Stimulated activated CD8-positive, alpha-beta memory T cell treated with anti-CD3 and anti-CD28 coated beads, Interleukin-4, amount 100 ng/mL, for 4 hours (primary cell): ENCODE data around the gene TMEM63C.

Source experiments
- DNase-seq, 2 donors: peaks; one replicate each; pipeline ENCODE4 v3.0.0-alpha.2; 2020; ENCODE audit warnings: low read depth in 2 of 2, low spot score in 1 of 2

The TMEM63C gene

GRCh38 chr14:77250927-77251326 lies 69.3 kb downstream of the TMEM63C start:
- DNase-seq, result no peak

- no peak for DNase-seq
Observed at GRCh38 chr14:77251870-77252269, 70.3 kb downstream of the TMEM63C start.

- DNase-seq, result no peak
Observed at GRCh38 chr14:77253333-77254190, 72.0 kb downstream of the TMEM63C start.

DNA sequence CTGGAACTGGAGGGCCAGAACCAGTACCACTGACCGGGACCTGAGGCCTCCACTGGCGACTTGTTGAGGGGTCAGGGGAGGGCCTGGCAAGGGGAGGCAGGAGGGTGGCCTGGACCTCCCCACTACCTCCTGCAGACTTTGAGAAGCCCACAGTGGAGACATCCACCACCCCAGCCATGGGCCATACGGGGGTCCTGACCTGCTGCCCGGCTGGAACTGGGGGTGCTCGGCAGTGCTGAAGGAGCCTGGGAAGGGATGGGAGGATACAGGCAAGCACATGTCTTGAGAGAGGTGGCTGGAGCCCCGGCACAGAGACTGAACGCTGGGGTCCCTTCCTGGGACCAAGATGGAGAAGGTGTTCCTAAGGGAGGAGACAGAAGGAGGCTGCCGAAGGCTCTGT lies 75.1 kb downstream of the TMEM63C start:
- no peak for DNase-seq

DNA sequence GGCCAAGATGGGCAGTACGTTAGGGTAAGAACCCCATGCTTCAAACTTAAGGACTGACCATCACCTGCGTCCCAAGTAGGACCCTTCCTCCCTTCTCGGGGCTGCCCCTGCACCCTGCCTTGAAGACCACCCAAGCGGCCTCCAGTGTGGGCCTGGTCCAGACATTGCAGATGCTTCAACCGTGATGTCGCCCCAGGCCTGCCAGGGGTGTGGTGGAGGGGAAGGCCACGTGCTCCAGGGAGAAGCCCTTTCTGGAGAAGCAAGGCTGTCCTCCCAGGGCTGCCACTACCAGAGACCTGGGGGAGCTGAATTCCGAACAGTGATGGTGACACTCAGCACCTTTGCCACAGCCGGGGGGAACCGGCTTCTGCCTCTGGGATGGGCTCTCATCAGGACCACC lies 76.1 kb downstream of the TMEM63C start:
- DNase-seq, result no peak

- no peak for DNase-seq
Observed at GRCh38 chr14:77258566-77258965, 77.0 kb downstream of the TMEM63C start.

DNA sequence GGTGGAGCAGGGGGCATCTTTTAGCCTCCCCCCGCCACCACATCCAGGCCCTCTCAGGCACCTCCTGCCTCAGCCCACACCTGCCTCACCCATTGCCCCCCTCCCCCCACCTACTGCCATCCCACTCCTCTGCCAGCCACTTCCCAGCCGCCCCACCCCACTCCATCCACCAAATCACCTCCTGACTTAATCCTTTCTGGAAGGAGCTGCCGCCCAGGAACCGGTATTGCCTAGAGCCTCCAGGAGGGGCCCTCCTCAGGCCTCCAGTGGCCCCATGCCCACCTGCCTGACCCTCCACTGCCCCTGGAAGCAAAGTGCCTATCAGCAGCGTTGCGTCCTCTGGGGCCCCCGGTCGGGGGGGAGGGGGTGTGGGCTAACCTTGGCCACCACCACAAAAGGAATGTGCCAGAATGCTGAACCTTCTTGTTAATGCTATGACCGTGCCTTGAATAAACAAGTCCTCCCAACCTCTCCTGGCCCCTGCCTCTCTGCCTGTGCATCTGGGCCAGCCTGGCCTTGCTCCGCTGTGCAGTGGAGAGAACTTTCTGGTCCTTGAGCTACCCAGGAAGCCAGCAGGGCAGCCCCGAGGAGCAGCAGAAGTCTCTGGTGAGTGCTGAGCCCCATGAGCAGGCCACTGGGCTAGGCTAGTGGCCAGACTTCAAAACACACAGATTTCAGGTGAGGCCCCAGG lies 77.6 kb downstream of the TMEM63C start:
- no peak for DNase-seq

- no peak for DNase-seq
Observed at GRCh38 chr14:77260199-77260598, 78.6 kb downstream of the TMEM63C start.

DNA sequence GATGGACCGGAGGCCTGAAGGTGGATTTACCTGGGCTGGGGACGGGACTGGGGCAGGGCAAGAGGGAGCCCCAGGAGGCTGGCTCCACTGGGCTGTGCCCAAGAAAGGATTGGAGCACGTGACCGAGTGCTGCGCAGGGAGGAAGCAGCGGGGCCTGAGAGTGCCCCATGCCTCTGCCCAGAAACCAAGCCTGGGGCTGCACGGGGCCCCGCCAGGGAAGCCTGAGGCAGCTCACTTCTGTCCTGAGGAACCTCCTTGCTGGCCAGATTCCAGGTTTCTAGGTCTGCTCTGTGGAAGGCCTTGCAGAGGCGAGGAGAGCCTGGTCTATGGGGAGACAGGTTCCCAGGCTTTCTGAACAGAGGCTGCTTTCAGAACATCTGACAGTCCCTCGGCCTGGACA lies 79.0 kb downstream of the TMEM63C start:
- DNase-seq, result no peak

DNA sequence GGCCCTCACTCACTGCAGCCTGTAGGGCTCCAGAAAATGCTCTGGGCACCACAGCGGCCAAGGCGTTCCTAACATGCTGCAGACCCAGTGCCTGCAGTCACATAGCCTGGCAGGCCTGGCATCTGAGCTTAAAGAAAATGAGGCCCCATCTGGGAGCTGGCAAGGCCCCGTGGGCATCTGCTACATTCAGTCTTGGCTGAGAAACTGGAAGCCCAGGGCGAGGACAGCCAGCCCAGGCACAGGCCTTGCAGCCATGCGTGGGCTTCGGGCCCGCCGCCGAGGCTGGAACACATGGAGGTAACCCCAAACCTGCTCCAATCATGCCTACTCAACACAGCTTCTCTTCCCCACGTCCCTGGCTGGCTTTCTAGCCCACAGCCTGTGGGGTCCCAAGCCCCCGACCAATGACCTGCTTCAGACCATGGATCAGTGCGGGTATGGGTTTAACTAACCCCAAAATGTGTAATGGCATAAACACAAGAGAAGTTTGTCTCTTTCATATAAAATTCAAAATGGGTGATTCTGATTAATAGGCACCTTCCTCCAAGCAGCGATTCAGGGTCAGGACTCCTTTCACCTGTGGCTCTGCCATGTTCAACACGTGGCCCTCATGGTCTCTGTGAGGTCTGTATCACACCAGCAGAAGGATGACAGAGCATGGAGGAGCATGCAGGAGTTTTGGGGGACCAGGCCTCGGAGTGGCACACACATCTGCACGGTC lies 83.0 kb downstream of the TMEM63C start:
- no peak for DNase-seq

GRCh38 chr14:77265187-77265515 lies 83.6 kb downstream of the TMEM63C start:
- no peak for DNase-seq

GRCh38 chr14:77265561-77266335 lies 84.2 kb downstream of the TMEM63C start:
- no peak for DNase-seq

DNA sequence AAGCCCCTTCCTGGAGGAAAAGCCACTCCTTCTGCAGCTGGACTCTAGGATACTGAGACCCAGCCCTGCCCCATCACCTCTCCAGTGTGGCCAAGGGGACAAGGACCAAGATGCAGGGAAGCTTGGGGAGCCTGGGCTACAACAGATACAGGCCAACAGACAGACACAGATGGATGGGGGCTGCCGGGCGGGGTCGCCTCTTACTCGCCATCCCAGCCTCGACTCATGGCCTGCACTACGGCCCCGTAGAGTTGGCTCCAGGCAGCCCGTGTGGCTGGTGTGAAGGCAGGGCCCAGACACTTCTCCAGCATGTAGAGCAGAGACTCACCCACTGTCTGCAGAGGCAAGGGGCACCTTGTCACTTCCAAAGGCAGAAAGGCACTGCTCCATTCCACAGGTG lies 84.7 kb downstream of the TMEM63C start:
- no peak for DNase-seq

- DNase-seq, result no peak
Observed at GRCh38 chr14:77267937-77268699, 86.5 kb downstream of the TMEM63C start.

GRCh38 chr14:77268989-77269600 lies 87.5 kb downstream of the TMEM63C start:
- no peak for DNase-seq

- no peak for DNase-seq
Observed at GRCh38 chr14:77270361-77271112, 88.9 kb downstream of the TMEM63C start.

DNA sequence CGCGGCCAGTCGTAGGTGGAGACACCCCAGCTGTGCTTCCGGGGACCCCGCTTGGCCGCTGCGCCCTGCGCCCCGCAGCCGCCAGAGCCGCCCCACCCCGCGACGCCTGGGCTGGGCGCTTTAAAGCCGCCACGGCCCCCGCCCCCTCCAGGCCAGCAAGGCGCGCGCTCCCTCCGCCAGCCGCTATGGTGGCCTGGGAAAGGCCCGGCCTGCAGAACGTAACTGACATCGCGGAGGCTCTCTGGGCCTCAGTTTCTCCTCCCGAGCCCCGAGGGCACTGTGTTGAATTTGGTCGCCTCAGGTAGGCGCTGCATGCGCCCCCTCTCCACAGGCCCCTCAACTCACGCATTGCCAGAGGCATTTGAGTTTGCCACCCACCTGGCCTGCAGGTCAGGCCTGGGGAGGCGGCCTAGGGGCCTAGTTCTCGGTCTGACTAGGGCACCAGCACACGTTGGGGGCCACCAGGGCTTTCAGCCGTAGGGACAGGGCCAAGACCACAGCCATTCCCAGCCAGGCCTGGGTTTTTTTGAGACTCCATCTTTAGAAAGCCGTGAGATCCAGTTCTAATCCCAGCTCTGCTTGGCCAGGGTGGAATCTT lies 89.6 kb downstream of the TMEM63C start, which contains the start of gene NGB:
NGB (minus strand) TSS at position 94 of the 598 bp plus-strand sequence. CDS start 269 bp downstream, outside the sequence.
- no peak for DNase-seq

GRCh38 chr14:77272261-77272660 lies 90.7 kb downstream of the TMEM63C start:
- no peak for DNase-seq

DNA sequence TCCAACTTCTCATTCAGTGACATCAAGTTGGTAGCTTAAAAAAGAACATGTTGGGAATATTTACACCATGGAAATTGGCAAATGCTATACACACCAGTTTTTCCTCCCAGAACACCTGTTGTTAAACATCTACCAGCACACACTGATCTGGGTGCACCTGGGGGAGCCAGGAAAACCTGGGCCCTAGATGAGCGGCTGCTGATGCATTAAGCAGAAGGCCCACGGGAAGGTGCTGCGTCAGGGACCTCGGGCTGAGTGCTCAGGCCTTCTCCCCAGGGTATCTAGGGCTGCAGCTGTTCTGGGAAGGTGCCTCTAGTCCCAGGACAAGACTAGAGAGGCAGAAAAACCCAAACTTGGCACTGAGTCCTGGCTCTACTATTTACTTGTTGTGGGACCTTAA lies 92.2 kb downstream of the TMEM63C start:
- DNase-seq, result no peak
